Activated T-cell treated with anti-CD3 and anti-CD28 coated beads, Interleukin-2, amount 50 U/mL, for 72 hours (primary cell): Measurements from ENCODE around the gene CC2D1B. TPM values are rescaled to one million over a fixed set of nuclear protein-coding genes. Genes with fewer than 3 reads are reported as not detected.

ENCODE experiments used
- ATAC-seq, 2 donors: fragments of 150-1000 bp; cut with Tn5 transposase; replicated peaks in 1 of 2; 2 replicates each; pipeline ENCODE4 v1.10.0; 2021; ENCODE audit warnings: moderate library complexity in 2 of 2, mild to moderate bottlenecking in 1 of 2
- DNase-seq, 2 donors: peaks; one replicate each; pipeline ENCODE4 v3.0.0; 2021 to 2022; ENCODE audit warnings: mixed read lengths in 1 of 2
- H3K27ac Mint-ChIP-seq: one replicate; pipeline ENCODE4 v1.8.0; 2022; ENCODE audit warnings: mild to moderate bottlenecking, moderate library complexity, mixed read lengths
- H3K27me3 Mint-ChIP-seq: one replicate; pipeline ENCODE4 v1.8.0; 2022; ENCODE audit warnings: low read depth, mixed read lengths
- H3K36me3 Mint-ChIP-seq, 2 donors: one replicate each; pipeline ENCODE4 v1.8.0; 2022; ENCODE audit warnings: mixed read lengths in 2 of 2, mild to moderate bottlenecking in 1 of 2; ENCODE audit not compliant: insufficient read depth in 2 of 2
- H3K4me1 Mint-ChIP-seq: one replicate; pipeline ENCODE4 v1.8.0; 2022; ENCODE audit warnings: low read depth, mixed read lengths
- H3K4me3 Mint-ChIP-seq, 2 donors: one replicate each; pipeline ENCODE4 v1.8.0; 2022; ENCODE audit warnings: mild to moderate bottlenecking in 2 of 2, mixed read lengths in 2 of 2, moderate library complexity in 2 of 2
- H3K9me3 Mint-ChIP-seq, 2 donors: one replicate each; pipeline ENCODE4 v1.8.0; 2022; ENCODE audit warnings: mixed read lengths in 2 of 2
- total RNA-seq, 2 donors: library from RNA; stranded (reverse); gene quantifications; one replicate each; pipeline ENCODE4 v1.2.3, GENCODE V29; 2022

The CC2D1B gene
- total RNA-seq, result 10 to 100 TPM; 32.7 to 33.1 TPM

GRCh38 chr1:52365746-52366516 lies at the start of gene CC2D1B:
Gene CC2D1B, minus strand, starts transcription at chr1:52366205. Its CDS starts 1,585 bp downstream, at chr1:52364620.
- peak; percentile 94 to 95 for ATAC-seq
- Mint-ChIP-seq H3K4me3 (peak within 1 kb of the TSS; percentile 92 to 96), H3K9me3 (peaks cover 0 to 3% of the 10 kb centered on the region in 2 donors), H3K27me3 (no peaks in the 10 kb centered on the region), H3K36me3 (peaks cover 2 to 8% of the 10 kb centered on the region in 2 donors), H3K4me1 (peaks cover 60% of the 10 kb centered on the region), H3K27ac (peak within 1 kb of the TSS; percentile 94)
- DNase-seq, result peak; percentile 100

GRCh38 chr1:52414942-52415341 lies 48.9 kb upstream of the CC2D1B start:
- Mint-ChIP-seq H3K27me3 (no peaks in the 10 kb centered on the region), H3K4me3 (no peak overlapping the region), H3K36me3 (peaks cover 16 to 46% of the 10 kb centered on the region in 2 donors), H3K27ac (peak overlapping the region; percentile 54), H3K9me3 (no peaks in the 10 kb centered on the region), H3K4me1 (peaks cover 22% of the 10 kb centered on the region)
- ATAC-seq (peak; percentile 31 to 32), DNase-seq (no peak)

- Mint-ChIP-seq H3K4me3 (no peak overlapping the region), H3K27ac (peak overlapping the region; percentile 64), H3K36me3 (peaks cover 16 to 45% of the 10 kb centered on the region in 2 donors), H3K4me1 (peaks cover 14% of the 10 kb centered on the region), H3K9me3 (no peaks in the 10 kb centered on the region), H3K27me3 (no peaks in the 10 kb centered on the region)
- peak in 1 of 2 donors; percentile 19 for ATAC-seq
- no peak for DNase-seq
Observed at GRCh38 chr1:52413410-52413989, 47.5 kb upstream of the CC2D1B start.

- DNase-seq (no peak), ATAC-seq (no peak)
- Mint-ChIP-seq H3K4me3 (peak overlapping the region; percentile 99), H3K4me1 (peaks cover 38% of the 10 kb centered on the region), H3K9me3 (no peaks in the 10 kb centered on the region), H3K27ac (peak overlapping the region; percentile 99), H3K36me3 (peaks cover 22 to 47% of the 10 kb centered on the region in 2 donors), H3K27me3 (no peaks in the 10 kb centered on the region)
Observed at GRCh38 chr1:52404975-52405338, 39.0 kb upstream of the CC2D1B start.

GRCh38 chr1:52404116-52404974 lies 38.3 kb upstream of the CC2D1B start, which contains the start of the genes ORC1 and PRPF38A:
Gene ORC1, minus strand, starts transcription at chr1:52404423. Its CDS starts 2,200 bp downstream, at chr1:52402223.
Gene PRPF38A, plus strand, starts transcription at chr1:52404602. Its CDS starts 148 bp downstream, at chr1:52404750.
- Mint-ChIP-seq H3K27me3 (no peaks in the 10 kb centered on the region), H3K4me3 (peak within 1 kb of the TSS; percentile 99), H3K9me3 (no peaks in the 10 kb centered on the region), H3K36me3 (peaks cover 25 to 51% of the 10 kb centered on the region in 2 donors), H3K27ac (peak within 1 kb of the TSS; percentile 99), H3K4me1 (peaks cover 38% of the 10 kb centered on the region)
- ATAC-seq, result peak; percentile 93 to 95
- DNase-seq, result peak; percentile 98 to 99

- no peaks in the 10 kb centered on the region for H3K9me3 Mint-ChIP-seq
- H3K27me3 Mint-ChIP-seq, result no peaks in the 10 kb centered on the region
- peaks cover 38% of the 10 kb centered on the region for H3K4me1 Mint-ChIP-seq
- peak overlapping the region; percentile 99 for H3K27ac Mint-ChIP-seq
- peak; percentile 66 to 67 for DNase-seq
- peak; percentile 63 to 70 for ATAC-seq
- peak overlapping the region; percentile 99 for H3K4me3 Mint-ChIP-seq
- peaks cover 25 to 50% of the 10 kb centered on the region in 2 donors for H3K36me3 Mint-ChIP-seq
Observed at GRCh38 chr1:52403566-52404115, 37.6 kb upstream of the CC2D1B start.

GRCh38 chr1:52402860-52403240 lies 36.8 kb upstream of the CC2D1B start:
- Mint-ChIP-seq H3K27ac (peak overlapping the region; percentile 99), H3K9me3 (no peaks in the 10 kb centered on the region), H3K36me3 (peaks cover 22 to 46% of the 10 kb centered on the region in 2 donors), H3K4me3 (peak overlapping the region; percentile 99), H3K4me1 (peaks cover 38% of the 10 kb centered on the region), H3K27me3 (no peaks in the 10 kb centered on the region)
- DNase-seq, result no peak
- no peak for ATAC-seq

GRCh38 chr1:52400131-52400530 lies 34.1 kb upstream of the CC2D1B start:
- peaks cover 36 to 57% of the 10 kb centered on the region in 2 donors for H3K36me3 Mint-ChIP-seq
- H3K27ac Mint-ChIP-seq, result no peak overlapping the region

GRCh38 chr1:52399629-52400028 lies 33.6 kb upstream of the CC2D1B start:
- no peak overlapping the region for H3K4me3 Mint-ChIP-seq

More at GRCh38 chr1:52400131-52400530, 34.1 kb upstream of the CC2D1B start:
- H3K9me3 Mint-ChIP-seq, result no peaks in the 10 kb centered on the region
- H3K4me3 Mint-ChIP-seq, result no peak overlapping the region
- DNase-seq (no peak), ATAC-seq (no peak)
- peaks cover 22% of the 10 kb centered on the region for H3K4me1 Mint-ChIP-seq
- no peaks in the 10 kb centered on the region for H3K27me3 Mint-ChIP-seq

GRCh38 chr1:52393174-52393573 lies 27.2 kb upstream of the CC2D1B start:
- no peak for ATAC-seq
- DNase-seq, result no peak
- no peaks in the 10 kb centered on the region for H3K27me3 Mint-ChIP-seq
- H3K36me3 Mint-ChIP-seq, result peaks cover 20 to 54% of the 10 kb centered on the region in 2 donors
- H3K9me3 Mint-ChIP-seq, result no peaks in the 10 kb centered on the region
- H3K4me1 Mint-ChIP-seq, result no peaks in the 10 kb centered on the region
- no peak overlapping the region for H3K4me3 Mint-ChIP-seq
- no peak overlapping the region for H3K27ac Mint-ChIP-seq

More at GRCh38 chr1:52399629-52400028, 33.6 kb upstream of the CC2D1B start:
- peaks cover 22% of the 10 kb centered on the region for H3K4me1 Mint-ChIP-seq
- DNase-seq (no peak), ATAC-seq (no peak)
- H3K27ac Mint-ChIP-seq, result no peak overlapping the region
- no peaks in the 10 kb centered on the region for H3K9me3 Mint-ChIP-seq
- peaks cover 33 to 62% of the 10 kb centered on the region in 2 donors for H3K36me3 Mint-ChIP-seq
- H3K27me3 Mint-ChIP-seq, result no peaks in the 10 kb centered on the region

GRCh38 chr1:52386458-52386857 lies 20.5 kb upstream of the CC2D1B start:
- no peak for ATAC-seq
- H3K4me1 Mint-ChIP-seq, result no peaks in the 10 kb centered on the region
- H3K27ac Mint-ChIP-seq, result no peak overlapping the region
- DNase-seq, result no peak
- no peaks in the 10 kb centered on the region for H3K27me3 Mint-ChIP-seq
- H3K36me3 Mint-ChIP-seq, result peaks cover 15 to 49% of the 10 kb centered on the region in 2 donors
- H3K9me3 Mint-ChIP-seq, result no peaks in the 10 kb centered on the region
- no peak overlapping the region for H3K4me3 Mint-ChIP-seq

- Mint-ChIP-seq H3K36me3 (peaks cover 19 to 53% of the 10 kb centered on the region in 2 donors), H3K9me3 (no peaks in the 10 kb centered on the region), H3K4me1 (no peaks in the 10 kb centered on the region), H3K4me3 (no peak overlapping the region), H3K27ac (no peak overlapping the region), H3K27me3 (no peaks in the 10 kb centered on the region)
- no peak for DNase-seq
- ATAC-seq, result no peak
Observed at GRCh38 chr1:52385376-52385775, 19.4 kb upstream of the CC2D1B start.
